GM21723 (cell line): Measurements from ENCODE around the gene TXNL4A.
"Not testable (repeated sequence)": the region's sequence is repeated elsewhere in the genome, so short reads cannot be mapped to it uniquely, and the experiment has no call there.

Experiments used
- ATAC-seq: cut with Tn5 transposase; IDR thresholded peaks from one replicate; pipeline ENCODE4 v1.9.1; 2021; ENCODE audit warnings: mild to moderate bottlenecking, moderate library complexity; ENCODE audit not compliant: unreplicated experiment

TXNL4A gene, protein sequence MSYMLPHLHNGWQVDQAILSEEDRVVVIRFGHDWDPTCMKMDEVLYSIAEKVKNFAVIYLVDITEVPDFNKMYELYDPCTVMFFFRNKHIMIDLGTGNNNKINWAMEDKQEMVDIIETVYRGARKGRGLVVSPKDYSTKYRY

GRCh38 chr18:79988451-79989194 lies at the start of gene TXNL4A:
TXNL4A (minus strand) TSS chr18:79988563; CDS start chr18:79988392, 171 bp downstream.
- peak; percentile 97 for ATAC-seq

DNA sequence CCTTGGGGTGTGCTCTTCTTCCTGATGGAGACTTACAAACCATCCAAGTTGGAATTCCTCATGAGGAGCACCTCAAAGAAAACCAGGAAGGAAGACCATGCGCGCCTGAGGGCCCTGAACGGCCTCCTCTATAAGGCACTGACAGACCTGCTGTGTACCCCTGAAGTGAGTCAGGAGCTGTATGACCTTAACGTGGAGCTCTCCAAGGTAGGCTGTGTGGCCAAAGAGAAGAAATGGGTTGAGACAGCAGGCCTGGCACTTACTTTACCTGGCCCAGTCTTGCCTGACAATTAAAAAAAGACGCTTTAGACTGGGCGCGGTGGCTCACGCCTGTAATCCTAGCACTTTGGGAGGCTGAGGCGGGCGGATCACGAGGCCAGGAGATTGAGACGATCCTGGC lies 48.9 kb upstream of the TXNL4A start:
- ATAC-seq = no peak

- no peak for ATAC-seq
Observed at GRCh38 chr18:80035997-80036396, 47.6 kb upstream of the TXNL4A start.

DNA sequence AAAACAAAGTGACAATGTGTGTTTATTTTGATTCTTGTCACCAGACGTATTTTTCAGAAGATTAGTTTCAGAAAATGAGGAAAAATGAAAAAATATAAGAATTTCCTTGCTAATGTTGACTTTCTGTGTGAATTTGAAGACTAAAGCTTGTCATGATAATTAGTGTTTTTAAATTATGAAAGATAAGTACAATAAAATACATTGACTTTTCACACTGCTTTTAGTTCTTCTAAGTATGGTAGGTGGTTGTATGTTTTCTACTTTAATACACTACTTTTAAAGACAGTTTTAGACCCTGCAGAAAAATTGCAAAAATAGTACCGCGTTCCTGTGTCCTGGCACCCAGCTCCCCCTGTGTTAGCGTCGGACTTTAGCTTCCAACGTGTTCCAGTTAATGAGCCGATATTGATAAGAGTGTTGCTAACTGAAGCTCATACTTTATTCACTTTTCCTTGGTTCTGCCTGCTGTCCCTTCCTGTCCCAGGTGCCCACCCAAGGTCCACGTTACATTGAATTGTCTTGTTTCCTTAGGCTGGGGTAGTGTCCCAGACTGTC lies 46.6 kb upstream of the TXNL4A start:
- no peak for ATAC-seq

DNA sequence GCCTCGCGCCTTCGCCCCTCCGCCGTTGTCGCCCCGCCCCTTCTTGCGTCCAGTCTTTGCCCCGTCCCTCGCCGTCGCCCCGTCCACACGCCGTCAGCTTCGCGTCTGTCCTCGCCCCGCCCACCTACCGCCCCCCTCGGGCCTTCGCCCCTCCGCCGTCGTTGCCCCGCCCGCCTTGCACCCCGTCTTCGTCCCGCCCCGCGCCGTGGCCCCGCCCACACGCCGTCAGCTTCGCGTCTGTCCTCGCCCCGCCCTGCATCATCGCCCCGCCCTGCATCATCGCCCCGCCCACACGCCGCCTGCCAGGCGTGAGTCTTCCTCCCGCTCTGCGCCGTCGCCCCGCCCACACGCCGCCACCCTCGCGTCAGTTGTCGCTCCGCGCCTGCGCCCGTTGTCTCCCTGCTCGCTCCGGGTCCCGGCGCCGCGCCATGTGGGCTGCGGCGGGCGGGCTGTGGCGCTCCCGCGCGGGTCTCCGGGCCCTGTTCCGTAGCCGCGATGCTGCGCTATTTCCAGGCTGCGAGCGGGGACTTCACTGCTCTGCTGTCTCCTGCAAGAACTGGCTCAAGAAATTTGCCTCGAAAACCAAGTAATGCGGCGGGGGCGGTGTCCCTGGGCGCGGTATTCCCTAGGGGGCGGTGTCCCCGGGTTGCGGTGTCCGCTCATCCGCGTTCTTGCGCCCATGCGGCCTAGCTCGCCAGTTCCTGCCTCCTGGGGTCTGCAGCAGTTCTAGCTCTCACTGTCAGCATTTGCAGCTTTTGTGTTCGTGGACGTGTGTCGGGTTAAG lies 45.9 kb upstream of the TXNL4A start, which contains the start of gene RBFA:
Gene RBFA (plus strand): TSS at position 367 of the 784 bp plus-strand sequence. CDS start 62 bp downstream, at position 429.
- peak; percentile 74 for ATAC-seq

DNA sequence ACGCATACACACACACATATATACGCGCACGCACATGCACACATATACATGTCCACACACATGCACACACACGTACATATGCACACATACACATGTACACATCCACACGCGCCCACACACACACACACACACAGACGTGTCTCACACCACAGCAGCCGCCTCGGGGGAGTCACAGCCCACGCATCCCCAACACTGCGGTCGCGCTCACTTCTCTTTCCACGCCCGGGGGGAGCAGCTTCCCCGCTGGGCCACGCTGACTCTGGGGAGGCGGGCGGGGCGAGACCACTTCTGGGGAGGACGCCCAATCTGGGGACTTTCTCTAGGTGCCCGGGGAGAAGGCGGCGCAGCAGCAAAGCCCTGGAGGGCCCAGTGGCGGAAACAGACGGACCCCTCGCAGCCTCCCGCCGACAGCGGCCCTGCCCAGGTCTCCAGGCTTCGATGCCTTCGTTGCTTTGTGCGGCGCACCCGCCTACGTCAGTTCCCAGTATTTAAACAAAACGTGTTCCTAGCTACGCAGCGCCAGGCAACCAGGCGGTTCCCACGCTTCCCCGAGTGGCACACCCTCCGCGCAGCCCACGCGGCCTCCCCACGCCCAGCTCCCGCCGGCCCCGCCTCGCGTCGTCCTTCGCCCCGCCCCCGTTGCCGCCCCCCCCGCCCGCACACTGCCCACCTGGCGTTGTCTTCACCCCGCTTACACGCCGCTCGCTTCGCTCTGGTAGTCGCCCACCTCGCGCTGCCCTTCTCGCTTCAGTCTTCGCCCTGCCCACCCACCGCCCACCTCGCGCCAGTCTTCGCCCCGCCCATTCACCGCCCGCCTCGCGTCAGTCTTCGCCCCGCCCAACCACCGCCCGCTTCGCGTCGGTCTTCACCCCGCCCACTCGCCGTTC lies 45.1 kb upstream of the TXNL4A start:
- ATAC-seq = peak; percentile 66

- ATAC-seq = no peak
Observed at GRCh38 chr18:80029690-80030089, 41.3 kb upstream of the TXNL4A start.

DNA sequence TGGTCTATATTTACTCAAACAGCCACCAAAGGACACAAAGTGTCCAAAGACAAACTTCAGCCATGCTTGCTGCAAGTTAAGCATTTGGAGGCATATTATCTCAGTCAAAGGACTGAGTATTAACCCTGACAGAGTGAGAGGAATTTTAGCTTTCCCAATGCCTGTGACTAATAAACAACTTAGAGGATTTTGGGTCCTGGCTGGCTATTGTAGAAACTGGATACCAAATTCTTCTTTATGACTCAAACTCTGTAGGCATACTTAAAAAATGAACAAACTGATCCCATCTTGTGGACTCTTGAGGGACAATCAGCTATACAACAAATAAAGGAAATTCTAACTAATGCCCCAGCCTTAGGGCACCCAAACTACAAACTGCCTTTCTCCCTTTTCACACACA lies 39.4 kb upstream of the TXNL4A start:
- ATAC-seq = not testable (repeated sequence)

DNA sequence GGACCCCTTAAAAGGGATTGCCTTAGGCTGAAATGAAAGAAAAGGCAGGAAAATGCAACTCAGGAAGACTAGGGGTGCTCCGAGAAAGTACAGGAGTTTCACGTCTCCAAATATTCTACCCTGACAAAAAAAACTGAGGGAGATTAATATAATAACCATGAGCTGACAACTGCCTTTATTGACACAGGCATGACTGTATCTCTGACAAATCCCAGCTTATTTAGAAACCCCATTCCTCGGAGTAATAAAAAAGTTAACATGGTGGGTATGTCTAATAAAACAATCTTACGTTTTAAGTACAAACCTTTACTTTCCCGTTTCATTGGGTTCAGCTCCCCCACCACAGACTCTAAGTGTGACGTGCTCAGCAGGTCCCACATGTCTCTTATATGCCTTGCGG lies 38.0 kb upstream of the TXNL4A start:
- no peak for ATAC-seq

- no peak for ATAC-seq
Observed at GRCh38 chr18:80023173-80023572, 34.8 kb upstream of the TXNL4A start.

DNA sequence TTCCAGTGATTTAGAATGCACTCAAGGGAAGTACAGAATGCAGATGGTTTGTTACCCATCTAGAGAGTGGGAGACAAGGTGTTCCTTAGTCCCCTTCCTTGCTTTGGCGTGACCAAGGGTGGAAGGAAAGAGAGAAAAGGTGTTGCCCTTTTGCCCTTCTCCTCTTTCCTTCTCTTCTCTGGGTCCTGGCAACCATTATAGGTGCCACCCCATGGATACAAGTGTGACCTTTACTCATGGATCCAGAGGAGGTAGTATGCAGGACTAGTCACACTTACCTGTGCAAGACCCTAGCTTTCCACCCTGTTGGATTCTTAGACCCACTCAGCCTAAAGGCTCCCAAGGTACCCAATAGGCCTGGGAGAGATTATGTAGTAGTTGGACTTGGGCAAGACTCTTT lies 34.2 kb upstream of the TXNL4A start:
- ATAC-seq = no peak

DNA sequence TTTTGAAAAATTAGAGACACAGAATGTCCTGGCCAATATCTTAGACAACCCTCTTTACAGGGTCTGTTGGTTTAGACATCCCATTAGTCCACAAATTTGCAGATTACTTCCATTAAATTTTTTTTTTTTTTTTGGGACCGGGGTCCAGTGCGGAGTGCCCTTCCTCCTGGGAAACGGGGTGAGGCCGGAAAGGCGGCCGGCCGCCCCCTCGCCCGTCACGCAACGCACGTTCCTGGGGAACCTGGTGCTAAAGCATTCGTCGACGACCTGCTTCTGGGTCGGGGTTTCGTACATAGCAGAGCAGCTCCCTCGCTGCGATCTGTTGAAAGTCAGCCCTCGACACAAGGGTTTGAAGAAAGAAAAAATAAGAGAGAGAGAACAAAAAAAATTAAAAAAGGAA lies 24.4 kb upstream of the TXNL4A start:
- ATAC-seq = no peak

DNA sequence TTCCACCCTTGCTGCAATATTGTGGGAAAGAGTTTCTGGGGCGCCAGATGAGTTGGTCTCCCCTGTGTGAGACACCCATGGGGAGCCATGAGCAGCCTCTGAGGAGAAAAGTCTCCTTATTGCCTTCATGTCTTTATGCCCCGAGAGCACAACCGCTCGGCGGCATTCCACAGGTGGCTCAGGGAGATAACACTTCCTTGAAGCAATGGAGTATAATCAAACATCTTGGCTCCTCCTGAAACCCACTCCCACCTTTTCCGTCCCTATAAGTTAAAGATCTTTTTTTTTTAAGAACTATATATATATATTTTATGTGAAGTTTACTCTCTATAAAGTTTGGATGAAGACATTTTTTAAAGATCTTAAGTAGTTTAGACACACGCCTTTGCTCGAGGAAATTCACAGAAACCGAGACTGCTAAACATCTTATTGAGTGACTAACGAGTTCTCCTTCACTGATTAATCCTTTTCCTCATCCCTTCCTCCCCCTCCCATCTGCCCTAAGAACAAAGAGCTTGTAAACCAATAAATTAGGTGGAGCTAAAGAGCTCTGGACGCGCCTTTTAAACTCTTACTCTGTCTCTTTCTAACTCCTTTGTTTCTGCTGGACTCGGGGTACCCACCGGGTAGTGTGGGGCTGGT lies 23.3 kb upstream of the TXNL4A start:
- not testable (repeated sequence) for ATAC-seq

DNA sequence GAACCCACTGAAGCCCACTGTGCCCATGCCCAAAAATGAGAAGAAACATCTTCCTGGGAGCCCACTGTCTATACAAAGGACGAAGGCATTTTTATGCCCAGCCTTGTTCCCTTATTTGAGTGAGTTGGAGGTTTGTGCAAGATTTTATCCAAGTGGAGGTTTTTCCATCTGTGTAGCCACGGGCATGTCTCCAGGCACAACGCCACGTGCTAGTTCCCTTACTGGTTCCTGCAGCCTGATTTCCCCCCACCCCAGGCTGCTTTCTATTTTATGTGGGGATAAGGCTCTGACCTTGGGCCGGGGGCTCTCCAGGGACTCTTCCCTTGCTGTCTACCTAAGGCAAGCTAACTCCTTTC lies 22.2 kb upstream of the TXNL4A start:
- ATAC-seq = no peak

DNA sequence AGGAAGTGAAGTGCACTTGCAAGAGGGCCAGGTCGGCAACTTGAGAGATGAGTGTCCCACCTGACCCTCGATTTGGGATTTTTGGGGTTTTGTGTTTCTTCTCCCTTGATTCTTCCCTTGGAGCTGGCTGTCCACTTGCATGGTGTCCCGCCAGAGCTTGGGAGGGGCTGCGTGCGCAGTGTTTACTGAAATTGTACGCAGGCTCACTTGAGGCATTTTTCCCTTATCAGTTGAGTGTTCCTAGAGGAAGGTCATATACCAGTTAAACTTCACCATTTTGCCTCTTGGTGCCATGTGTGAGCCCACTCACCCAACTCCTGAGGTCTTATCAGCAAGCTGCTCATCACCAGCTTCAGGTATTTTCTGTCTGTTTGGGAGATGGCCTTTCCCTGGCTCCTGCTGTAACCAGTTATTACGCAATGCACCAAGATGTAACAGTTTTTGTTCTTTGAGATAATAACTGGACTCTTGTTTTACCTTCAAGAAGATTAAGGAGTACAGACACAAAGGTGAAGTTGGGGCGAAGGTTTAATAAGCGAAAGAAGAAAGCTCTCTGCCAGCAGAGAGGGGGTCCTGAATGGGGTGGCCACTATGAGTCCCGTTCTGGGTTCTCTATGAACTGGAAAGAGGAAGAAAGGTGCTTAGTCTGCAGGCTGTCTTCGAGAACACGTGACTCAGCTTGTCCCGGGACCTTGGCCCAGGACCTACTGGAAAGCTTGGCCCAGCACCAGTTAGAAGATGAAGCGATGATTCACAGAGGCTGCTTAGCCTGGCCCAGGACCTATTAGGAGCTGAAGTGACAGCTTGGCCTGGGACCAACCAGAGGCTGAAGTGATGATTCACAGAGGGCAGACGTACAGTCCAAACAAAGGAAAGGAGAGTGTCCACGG lies 21.5 kb upstream of the TXNL4A start:
- ATAC-seq = no peak

- ATAC-seq = no peak
Observed at GRCh38 chr18:80006724-80007123, 18.4 kb upstream of the TXNL4A start.

DNA sequence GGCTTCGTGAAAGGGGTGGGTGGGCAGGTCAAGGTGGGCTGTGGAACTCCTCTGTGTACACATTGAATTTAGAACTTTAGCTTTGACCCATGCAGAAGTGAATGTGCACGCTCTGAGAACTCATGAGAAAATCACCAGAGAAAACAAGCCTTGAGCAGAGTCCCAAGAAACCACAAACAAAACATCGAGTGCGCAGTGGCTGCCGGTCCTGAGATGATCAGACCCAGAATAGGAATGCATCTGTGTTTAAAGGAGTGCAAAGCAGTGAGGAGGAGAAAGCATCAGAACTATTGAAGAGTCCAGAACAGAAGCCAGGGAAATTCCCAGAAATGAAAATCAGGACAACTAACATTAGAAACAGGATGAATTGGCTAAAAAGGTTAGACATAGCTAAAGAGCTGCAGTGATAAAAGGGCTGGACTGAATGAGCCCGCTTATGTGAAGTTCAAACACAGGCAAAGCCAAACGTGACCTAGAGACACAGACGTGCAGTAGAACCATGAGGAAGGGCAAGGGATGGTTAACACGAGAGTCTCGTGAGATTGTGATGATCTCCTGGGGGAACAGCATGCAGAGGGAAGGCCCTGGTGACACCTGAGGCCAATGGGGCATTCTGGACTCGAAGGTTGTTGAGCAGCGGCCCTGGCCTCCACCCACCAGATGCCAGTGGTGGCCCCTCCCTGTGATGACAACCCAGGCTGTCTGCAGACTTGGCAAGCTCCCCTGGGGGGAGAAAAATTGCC lies 16.4 kb upstream of the TXNL4A start:
- no peak for ATAC-seq

- no peak for ATAC-seq
Observed at GRCh38 chr18:80002468-80002867, 14.1 kb upstream of the TXNL4A start.
